SK-N-MC (cell line): ENCODE results near the gene DNAH8.

Source experiments
- DNase-seq: peaks from one replicate; pipeline ENCODE4 v3.0.0-alpha.2; 2011; ENCODE audit warnings: low read depth, low spot score
- H3K27ac ChIP-seq: fragments of 200-600 bp; sonication (generic); 2 replicates; pipeline ENCODE4 v1.5.1; 2016; ENCODE audit warnings: mixed run types
- H3K36me3 ChIP-seq: fragments of 200-600 bp; sonication (generic); 2 replicates; pipeline ENCODE4 v1.6.1; 2017; ENCODE audit warnings: antibody characterized with exemption, low read length, mixed read lengths; ENCODE audit not compliant: insufficient read depth
- H3K4me3 ChIP-seq: fragments of 200-600 bp; sonication (generic); 2 replicates; pipeline ENCODE4 v1.5.1; 2016
- H3K9ac ChIP-seq: fragments of 200-600 bp; sonication (generic); 2 replicates; pipeline ENCODE4 v1.8.0; 2017; ENCODE audit warnings: mixed run types, mixed read lengths; ENCODE audit not compliant: insufficient read length
- H3K9me3 ChIP-seq: fragments of 200-600 bp; sonication (generic); 2 replicates; pipeline ENCODE4 v1.6.1; 2017; ENCODE audit warnings: low read depth, mild to moderate bottlenecking, antibody characterized with exemption, low read length, moderate library complexity, mixed read lengths
- EZH2 ChIP-seq: fragments of 200-600 bp; sonication (generic); IDR thresholded peaks from one replicate; pipeline ENCODE4 v1.6.1; 2017; ENCODE audit warnings: antibody characterized with exemption
- FOXP2 ChIP-seq: optimal IDR thresholded peaks from 2 replicates; pipeline ENCODE3; 2011; ENCODE audit warnings: mild to moderate bottlenecking, moderate library complexity; ENCODE audit not compliant: insufficient read depth; ENCODE audit errors: extremely low read length, control extremely low read depth
- POLR2AphosphoS5 ChIP-seq: IDR thresholded peaks from 2 replicates; pipeline ENCODE4 v1.6.1; 2012; ENCODE audit warnings: mild to moderate bottlenecking, low read depth, low read length, borderline replicate concordance

The DNAH8 gene

GRCh38 chr6:38684237-38684636, 30.9 kb upstream of the DNAH8 start:
- TF ChIP-seq EZH2 (no peak), POLR2AphosphoS5 (no peak), FOXP2 (no peak)
- Histone ChIP-seq H3K9me3 (no peaks in the 10 kb centered on the region), H3K36me3 (peaks cover 74% of the 10 kb centered on the region), H3K9ac (no peak overlapping the region), H3K27ac (no peak overlapping the region), H3K4me3 (no peak overlapping the region)
- no peak for DNase-seq

DNA sequence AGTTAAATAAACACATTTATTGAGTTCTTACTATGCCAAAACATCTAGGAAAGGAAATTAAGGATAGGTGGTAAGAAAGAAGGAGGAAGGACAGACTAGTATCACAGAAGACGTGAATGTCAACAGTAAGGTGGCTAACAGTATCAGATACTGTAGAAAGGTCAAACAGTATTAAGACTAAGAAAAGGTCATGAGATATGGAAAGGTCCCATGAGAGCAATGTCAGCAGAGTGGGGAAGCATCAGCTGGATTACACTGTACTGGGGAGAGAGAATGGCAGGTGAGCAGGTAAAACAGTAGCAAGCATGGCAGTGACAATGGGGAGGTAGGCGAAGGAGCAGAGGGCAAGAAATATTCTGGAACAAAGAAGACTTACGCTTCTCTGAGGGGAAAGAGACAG, 30.2 kb upstream of the DNAH8 start:
- H3K4me3 ChIP-seq = no peak overlapping the region
- peaks cover 68% of the 10 kb centered on the region for H3K36me3 ChIP-seq
- no peak for DNase-seq
- H3K27ac ChIP-seq = no peak overlapping the region
- no peaks in the 10 kb centered on the region for H3K9me3 ChIP-seq
- H3K9ac ChIP-seq = no peak overlapping the region
- TF ChIP-seq FOXP2 = no peak
- TF ChIP-seq POLR2AphosphoS5 = no peak
- no peak for TF ChIP-seq EZH2

- no peak for TF ChIP-seq POLR2AphosphoS5
- TF ChIP-seq EZH2 = no peak
- no peak for TF ChIP-seq FOXP2
- peaks cover 62% of the 10 kb centered on the region for H3K36me3 ChIP-seq
- H3K27ac ChIP-seq = no peak overlapping the region
Measured at GRCh38 chr6:38686270-38687042, 28.7 kb upstream of the DNAH8 start.

DNA sequence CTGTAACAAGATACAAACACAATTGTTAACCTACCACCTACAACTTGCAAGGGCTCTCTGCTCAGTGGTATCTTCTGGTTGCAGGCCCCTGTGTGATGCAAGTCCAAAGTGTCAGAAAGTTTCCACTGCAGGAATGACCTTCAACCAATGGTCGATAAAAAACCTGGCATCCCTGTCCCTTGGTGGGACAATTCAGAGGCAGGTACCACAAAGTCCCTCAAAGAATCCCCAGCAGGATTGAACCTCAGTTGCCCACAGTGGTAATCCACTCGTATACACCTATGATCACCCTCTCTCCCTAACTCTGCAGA, 28.1 kb upstream of the DNAH8 start:
- no peaks in the 10 kb centered on the region for H3K9me3 ChIP-seq
- H3K9ac ChIP-seq = no peak overlapping the region
- TF ChIP-seq EZH2 (no peak), FOXP2 (no peak), POLR2AphosphoS5 (no peak)
- no peak overlapping the region for H3K27ac ChIP-seq
- peaks cover 58% of the 10 kb centered on the region for H3K36me3 ChIP-seq
- no peak for DNase-seq
- H3K4me3 ChIP-seq = no peak overlapping the region

More at GRCh38 chr6:38686270-38687042, 28.7 kb upstream of the DNAH8 start:
- no peak for DNase-seq
- Histone ChIP-seq H3K9ac (no peak overlapping the region), H3K9me3 (no peaks in the 10 kb centered on the region), H3K4me3 (no peak overlapping the region)

DNA sequence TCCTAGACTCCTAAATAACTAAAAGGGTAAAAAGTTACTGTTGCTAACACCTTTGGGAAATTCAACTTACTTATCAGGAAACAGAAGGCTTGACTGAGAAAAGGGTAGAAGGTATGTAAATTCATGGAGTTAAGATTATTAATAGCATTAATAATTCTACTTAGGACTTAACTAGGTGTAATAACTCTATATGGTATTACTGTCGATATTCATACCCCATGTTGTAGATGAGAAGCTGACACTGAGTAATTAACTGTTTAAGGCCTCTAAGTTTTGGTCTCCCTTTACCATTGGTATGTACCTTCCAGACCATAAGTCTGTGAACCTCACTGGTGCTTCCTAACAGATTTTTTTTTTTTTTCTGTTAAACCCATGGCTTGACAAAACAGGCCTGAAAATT, 27.6 kb upstream of the DNAH8 start:
- Histone ChIP-seq H3K36me3 (peaks cover 56% of the 10 kb centered on the region), H3K9me3 (no peaks in the 10 kb centered on the region), H3K27ac (no peak overlapping the region), H3K4me3 (no peak overlapping the region), H3K9ac (no peak overlapping the region)
- DNase-seq = no peak
- TF ChIP-seq FOXP2 = no peak

DNA sequence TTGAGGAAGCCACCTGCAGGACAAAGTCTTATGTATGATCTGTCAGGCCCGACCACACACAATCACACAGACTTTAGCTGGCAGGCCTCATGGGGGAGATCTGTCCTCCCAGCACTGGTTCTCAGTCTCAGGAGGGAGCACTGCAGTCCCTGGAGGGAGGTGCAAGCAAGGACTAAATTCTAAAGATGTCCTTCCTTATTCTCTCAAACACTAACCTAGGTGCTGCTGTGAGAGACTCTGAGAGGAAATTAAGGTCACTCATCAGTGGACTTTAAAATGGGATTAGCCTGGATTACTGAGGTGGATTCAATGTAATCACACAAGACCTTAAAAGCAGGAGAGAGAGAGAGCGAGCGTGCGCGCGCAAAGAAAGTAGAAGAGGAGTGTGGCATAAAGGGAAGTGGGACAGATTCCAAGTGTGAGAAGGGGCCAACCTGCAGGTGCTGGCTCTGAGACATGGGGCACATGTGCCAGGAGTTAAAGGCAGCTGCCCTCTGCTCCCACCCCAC, 26.5 kb upstream of the DNAH8 start:
- no peaks in the 10 kb centered on the region for H3K9me3 ChIP-seq
- no peak overlapping the region for H3K9ac ChIP-seq
- H3K4me3 ChIP-seq = no peak overlapping the region
- H3K36me3 ChIP-seq = peaks cover 53% of the 10 kb centered on the region
- TF ChIP-seq EZH2 (no peak), FOXP2 (no peak), POLR2AphosphoS5 (no peak)
- DNase-seq = no peak
- H3K27ac ChIP-seq = no peak overlapping the region

DNA sequence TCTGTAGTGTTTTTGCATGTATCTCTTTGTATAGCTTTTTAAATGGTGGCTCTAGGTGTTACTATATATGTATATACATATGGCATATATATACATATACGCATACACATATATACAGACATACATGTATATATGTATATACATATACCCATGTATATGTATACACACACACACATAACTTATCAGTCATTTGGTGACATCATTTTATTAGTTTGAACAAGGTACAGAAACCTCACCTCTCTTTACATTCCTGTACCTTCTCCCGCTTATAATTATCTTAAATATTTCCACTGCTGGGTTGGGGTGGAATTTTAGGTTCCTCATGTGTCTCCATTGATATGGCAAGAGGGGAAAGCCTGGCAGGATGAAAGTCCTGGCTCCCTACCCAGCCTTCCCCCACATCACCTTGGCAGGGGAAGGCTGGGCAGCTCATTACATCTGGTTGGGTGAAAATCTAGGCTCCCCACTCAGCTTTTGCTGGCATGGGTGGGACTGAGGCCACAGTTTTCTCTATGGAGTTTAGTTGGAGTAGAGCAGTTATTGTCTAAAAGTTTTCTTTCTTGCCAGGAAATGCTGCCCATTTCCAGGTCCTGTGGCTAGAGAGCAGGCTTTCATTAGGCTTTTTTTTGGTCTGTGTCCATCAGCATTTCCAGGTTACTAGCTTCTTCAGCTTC, 19.7 kb upstream of the DNAH8 start:
- no peak for DNase-seq
- peaks cover 64% of the 10 kb centered on the region for H3K36me3 ChIP-seq
- H3K9ac ChIP-seq = no peak overlapping the region
- H3K4me3 ChIP-seq = no peak overlapping the region
- no peak overlapping the region for H3K27ac ChIP-seq
- TF ChIP-seq FOXP2 (no peak), POLR2AphosphoS5 (no peak), EZH2 (no peak)
- no peaks in the 10 kb centered on the region for H3K9me3 ChIP-seq

DNA sequence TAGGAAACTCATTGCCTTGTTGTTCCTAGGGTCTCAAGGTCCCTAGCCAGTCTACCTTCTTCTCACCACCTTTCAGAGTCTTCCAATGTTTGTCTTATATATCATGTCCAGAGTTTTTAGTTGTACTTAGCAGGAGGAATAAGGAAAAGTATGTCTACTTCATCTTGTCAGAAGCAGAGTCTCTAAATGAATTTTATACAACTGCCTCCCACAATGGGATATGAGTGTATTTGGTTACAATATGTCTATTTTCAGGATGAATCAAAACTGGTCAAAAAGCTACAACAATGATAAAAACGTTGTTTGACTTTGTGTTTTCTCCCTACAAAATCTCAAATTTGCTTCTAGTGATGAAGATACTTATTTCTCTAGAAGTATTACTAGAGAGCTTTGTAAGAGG, 19.2 kb upstream of the DNAH8 start:
- no peak overlapping the region for H3K4me3 ChIP-seq
- DNase-seq = no peak
- TF ChIP-seq POLR2AphosphoS5 (no peak), FOXP2 (no peak), EZH2 (no peak)
- H3K36me3 ChIP-seq = peaks cover 70% of the 10 kb centered on the region
- H3K27ac ChIP-seq = no peak overlapping the region
- H3K9me3 ChIP-seq = no peaks in the 10 kb centered on the region
- no peak overlapping the region for H3K9ac ChIP-seq

GRCh38 chr6:38696345-38696744, 18.8 kb upstream of the DNAH8 start:
- peaks cover 74% of the 10 kb centered on the region for H3K36me3 ChIP-seq
- no peak for TF ChIP-seq POLR2AphosphoS5
- TF ChIP-seq EZH2 = no peak
- TF ChIP-seq FOXP2 = no peak

More at GRCh38 chr6:38696345-38696744, 18.8 kb upstream of the DNAH8 start:
- no peak overlapping the region for H3K27ac ChIP-seq
- H3K4me3 ChIP-seq = no peak overlapping the region
- H3K9ac ChIP-seq = no peak overlapping the region
- H3K9me3 ChIP-seq = peaks cover 3% of the 10 kb centered on the region; the same call in 1 of the 2 replicates
- DNase-seq = no peak
